ENCODE results near the gene FKBP2.

FKBP2 gene

DNA sequence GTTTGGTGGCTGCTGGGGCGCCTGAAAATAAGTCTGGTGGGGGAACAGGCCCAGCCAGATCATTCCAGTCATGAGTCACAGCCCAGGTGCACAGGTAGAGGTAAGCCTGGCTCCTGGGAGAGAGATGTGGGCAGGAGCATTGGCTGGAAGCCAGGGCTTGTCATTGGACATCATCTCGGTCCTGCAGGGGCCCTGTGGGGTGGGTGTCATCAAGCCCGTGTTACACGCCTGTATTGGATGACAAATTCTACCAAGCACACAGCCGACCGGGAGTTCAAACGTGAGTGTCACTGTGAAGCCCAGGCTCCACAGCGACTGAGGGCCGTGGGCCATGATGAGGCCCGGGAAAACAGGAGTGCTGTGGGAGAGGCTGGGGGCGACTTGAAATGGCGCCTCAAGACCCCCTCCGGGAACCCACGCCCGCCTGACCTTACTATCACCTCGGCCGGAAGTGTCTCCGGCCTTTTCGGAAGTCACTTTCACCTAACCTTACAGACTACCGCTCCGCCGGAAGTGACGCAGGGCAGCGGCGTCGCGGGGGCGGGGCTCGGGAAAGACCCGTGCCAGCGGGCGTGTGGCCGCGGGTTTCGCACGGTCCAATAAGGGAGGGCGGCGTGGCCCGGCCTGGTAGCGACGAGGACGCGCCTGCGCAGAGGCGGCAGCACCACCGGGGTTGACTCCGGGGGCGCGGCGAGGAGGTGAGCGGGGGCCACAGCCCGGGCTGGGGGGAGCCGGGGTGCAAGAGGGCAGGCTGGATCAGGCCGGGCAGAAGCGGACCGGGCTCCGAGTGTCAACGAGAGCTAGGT lies at the start of gene FKBP2:
TSS of gene FKBP2 (plus strand) at position 661 of the 806 bp plus-strand sequence. CDS start 1,293 bp downstream, outside the sequence.
- DNase-seq: peak; percentile 89

DNA sequence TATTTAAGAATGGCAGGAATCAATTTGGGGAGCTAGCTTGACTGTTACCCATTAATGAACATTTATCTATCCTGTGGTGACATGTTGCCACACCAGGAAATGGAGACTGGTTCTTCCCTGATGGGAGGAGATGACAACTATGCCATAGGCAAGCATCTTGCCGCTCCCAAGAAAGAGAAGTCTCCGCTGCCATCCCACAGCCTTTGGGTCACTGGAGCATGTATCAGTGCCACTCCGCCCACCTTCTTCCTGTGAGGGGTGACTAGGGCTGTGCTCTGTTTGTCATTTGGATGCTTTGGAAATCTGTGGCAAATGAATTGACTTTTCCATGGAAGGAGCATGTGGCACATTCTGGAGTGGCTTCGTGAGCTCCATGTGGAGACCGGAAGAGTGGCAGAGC lies 48.5 kb upstream of the FKBP2 start:
- no peak for DNase-seq

DNA sequence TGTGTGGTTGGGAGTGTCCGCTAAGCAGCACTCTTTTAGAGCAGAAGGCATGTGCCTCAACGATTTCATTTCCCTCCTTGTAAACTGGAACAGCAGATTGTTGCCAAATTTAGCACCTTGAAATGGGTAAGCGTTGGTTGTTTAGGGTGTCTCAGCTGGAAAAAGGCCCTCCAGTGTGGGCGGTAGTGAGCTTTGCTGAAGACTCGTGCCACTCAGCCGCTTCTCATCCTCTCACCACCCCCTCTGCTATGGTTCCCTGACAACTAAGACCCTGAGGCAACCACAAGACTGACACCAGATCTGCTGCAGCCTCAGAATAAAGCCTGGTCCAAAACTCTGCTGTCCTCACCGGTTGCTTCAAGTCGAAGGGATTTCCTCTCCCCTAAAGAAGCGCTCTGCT lies 44.3 kb upstream of the FKBP2 start:
- DNase-seq: no peak

DNA sequence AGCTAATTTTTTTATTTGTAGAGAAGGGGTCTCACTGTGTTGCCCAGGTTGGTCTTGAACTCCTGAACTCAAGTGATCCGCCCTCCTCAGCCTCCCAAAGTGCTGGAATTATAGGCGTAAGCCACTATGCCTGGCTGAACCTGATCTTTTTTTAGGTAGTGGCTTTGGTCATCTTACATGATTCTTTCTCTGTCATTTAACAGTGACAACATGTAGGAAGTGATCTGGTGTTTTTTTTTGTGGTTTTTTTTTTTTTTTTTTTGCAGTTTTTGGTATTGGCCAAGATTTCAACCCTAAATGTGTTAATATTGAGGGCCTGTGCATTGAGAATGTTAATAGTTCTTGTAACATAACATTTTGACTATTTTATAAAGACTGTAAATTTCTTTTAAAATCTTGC lies 42.4 kb upstream of the FKBP2 start:
- DNase-seq: no peak

DNA sequence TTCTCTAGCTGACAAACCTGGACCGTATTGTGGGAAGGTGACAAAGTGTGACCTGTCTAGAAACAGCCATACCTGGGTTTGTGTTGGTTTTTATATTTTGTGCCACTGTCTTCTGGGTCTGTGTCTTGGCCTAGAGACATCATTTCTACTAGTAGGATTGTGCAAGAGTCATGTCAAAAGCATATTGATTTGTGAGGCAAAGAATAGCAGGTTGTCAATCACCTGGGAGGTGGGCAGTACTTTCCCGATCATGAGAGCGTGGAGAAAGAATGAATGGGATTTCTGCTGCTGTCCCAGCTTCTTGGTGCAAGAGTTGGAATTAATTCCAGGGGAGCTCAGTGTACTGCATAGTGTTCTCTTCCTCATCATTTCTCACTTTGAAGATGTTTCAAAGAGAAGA lies 39.4 kb upstream of the FKBP2 start:
- DNase-seq: no peak

DNA sequence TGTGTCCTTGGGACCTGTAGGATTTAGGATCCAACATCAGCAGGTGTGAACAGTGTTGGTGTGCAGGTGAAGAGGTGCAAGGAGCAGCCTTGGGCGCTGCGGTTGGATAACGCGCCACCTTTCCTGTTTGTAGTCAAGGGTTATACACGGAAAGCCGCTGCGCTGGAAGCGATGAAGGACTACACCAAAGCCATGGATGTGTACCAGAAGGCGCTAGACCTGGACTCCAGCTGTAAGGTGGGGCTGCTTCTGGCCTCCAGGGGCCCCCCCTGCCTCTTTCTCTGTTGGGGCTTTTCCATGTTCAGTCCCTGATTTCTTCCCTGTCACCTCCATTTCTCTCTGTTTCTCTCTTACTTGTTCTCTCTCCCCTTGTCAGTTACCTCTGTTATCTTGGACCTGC lies 37.9 kb upstream of the FKBP2 start:
- no peak for DNase-seq

DNA sequence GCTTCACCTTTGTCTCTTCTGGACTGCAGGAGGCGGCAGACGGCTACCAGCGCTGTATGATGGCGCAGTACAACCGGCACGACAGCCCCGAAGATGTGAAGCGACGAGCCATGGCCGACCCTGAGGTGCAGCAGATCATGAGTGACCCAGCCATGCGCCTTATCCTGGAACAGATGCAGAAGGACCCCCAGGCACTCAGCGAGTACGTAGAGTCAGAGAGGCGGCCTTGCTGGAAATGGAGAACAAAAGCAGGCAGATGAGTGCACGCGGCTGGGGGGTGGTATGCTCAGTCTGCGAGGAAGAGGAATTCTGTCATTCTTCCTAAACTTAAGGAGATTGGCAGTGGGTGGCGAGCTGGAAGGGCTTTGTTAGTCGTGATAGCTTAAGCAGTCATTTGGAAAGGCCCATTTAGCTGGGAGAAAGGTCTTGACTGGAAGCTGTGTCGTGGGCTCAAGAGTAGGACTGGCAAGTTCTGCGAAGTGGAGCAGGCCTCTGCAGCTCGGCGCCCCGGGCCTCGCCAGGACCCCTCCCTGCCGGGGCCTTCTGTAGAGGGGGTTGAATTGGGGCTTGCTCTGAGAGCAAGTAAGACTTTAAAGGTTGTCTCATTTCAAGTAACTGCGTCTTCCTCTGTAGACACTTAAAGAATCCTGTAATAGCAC lies 37.3 kb upstream of the FKBP2 start:
- DNase-seq: no peak

DNA sequence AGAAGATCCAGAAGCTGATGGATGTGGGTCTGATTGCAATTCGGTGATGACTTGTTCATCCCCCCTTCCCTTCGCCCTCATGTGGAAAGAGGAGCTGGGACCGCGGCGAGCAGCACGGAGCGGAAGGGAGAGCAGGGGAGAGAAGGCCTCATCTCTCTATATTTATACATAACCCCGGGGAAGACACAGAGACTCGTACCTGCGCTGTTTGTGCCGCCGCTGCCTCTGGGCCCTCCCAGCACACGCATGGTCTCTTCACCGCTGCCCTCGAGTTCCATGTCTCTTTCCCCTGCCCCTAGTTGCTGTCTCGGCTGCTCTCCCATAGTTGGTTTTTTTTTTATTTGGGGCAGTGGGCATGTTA lies 36.8 kb upstream of the FKBP2 start:
- no peak for DNase-seq

DNA sequence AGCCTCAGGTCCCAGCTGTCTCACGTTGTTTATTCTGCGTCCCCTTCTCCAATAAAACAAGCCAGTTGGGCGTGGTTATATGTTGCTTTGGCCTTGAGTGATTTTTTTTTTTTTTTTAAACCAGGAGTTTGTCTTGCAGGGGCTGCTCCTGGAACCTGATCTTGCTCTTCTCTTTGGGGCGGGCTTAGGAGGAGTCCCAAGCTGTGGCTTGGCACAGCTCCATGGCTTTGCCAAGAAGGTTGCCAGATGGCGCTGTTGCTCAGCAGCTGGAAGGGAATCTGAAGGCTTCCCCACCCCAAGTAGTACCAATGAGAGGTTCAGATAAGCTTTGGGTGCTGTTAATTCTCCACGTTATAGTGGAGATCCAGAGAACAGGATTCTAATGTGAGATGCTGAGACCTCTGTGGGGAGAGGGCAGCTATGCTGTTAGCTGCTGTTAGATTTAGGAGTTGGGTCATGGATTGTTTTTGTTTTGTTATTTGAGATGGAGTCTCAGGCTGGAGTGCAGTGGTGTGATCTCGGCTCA lies 36.4 kb upstream of the FKBP2 start:
- DNase-seq: peak; percentile 93

DNA sequence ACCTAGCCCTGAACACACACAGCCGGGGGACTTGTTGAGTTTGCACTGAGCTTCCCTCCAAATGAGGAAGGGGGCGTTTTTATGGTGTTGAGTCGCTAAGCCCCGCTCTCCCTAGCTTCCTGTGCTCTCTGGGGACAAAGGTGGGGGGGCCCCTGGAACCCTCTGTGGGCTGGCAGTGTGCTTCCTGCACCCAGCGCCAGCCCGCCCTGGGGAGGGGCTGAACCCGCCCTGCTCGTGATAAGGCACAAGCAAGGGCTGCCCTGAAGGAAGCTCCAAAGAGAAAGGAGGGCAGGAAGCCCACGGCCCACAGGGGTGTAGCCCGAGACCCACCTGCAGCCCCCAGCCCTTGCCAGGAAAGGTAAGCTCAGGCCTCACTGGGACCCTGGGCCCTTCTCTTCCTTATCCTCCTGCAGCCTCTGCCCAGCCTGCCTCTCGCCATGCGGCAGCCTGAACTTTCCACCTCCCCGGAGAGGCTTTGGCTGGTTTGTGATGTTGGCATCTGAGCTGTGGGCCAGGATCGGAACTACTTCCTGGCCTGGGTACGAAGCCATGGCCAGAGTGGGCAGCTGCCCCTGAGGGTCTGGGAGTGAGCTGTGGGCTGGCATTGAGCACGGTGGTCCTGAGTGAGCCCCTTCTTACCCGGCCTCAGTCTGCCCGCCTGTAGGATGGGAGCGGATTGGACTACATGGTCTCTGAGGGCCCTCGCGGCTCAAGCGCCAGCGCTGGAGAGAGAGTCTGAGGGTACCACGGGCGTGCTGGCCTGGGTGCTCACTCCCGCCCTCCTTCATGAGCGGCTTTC lies 34.2 kb upstream of the FKBP2 start, which contains the start of gene FERMT3:
TSS of gene FERMT3 (plus strand) at position 265 of the 799 bp plus-strand sequence. CDS start 644 bp downstream, outside the sequence.
- no peak for DNase-seq

DNA sequence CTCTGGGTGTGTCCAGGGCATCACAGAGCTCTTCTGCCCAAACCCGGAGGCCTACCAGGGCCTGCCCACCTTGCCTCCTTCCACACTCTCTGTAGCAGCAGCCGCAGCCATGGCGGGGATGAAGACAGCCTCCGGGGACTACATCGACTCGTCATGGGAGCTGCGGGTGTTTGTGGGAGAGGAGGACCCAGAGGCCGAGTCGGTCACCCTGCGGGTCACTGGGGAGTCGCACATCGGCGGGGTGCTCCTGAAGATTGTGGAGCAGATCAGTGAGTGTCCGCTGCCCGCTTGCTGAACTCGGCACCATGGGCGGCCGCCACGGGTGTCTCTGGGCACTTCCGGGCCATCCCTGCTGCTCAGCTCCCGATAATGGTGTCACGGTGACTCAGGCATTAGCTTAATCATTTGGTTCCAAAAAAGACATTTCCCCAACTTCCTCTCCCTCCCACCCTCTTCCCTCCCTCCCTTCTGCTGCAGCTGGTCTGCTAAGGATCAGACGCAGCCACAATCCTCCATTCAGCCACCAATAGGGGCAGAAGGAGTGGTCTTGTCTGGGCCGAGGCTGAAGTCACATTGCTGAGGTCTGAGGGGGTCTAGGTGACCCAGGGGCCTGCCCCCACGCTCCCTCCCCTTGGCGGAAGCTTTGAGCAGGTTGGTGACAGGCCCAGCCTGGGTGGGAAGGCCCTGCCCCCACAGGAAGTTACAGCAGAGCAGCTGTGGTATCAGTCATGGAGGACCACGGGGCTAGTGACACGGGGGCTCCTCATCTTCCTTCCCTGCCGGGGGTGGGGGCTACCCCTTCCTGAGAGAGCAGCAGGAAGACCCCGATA lies 33.4 kb upstream of the FKBP2 start:
- DNase-seq: no peak

DNA sequence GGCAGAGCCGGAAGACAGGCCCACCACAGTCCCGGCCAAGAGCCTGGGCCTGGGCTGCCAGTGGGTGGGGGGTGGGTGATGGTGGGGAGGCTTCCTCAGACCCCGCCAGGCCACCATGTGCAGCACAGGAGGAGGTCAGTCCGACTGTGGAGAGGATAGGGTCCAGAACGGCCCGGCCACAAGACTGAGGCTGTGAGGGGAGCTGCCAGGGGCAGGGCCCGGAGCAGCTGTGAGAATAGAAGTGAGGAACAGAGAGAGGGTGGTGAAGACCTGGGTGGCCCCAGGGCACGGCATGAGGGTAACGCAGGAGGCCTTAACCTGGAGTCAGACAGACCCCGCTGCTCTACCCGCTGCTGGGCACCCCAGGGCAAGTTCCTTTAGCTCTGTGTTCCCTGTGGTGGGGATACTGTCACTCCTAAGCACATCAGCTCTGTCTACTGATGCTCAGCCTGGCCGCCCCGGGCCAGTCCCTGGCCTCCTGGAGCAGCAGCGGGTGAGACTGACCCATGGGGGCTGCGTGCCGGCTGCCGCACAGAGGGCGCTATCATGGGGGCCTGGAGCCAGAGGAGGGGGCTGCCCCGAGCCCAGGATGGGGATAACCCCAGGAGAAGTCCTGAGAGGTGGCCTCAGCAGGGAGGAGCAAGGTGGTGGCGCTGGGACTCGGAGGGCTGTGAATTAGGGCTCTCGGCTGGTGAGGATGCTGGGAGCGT lies 32.7 kb upstream of the FKBP2 start:
- no peak for DNase-seq

DNA sequence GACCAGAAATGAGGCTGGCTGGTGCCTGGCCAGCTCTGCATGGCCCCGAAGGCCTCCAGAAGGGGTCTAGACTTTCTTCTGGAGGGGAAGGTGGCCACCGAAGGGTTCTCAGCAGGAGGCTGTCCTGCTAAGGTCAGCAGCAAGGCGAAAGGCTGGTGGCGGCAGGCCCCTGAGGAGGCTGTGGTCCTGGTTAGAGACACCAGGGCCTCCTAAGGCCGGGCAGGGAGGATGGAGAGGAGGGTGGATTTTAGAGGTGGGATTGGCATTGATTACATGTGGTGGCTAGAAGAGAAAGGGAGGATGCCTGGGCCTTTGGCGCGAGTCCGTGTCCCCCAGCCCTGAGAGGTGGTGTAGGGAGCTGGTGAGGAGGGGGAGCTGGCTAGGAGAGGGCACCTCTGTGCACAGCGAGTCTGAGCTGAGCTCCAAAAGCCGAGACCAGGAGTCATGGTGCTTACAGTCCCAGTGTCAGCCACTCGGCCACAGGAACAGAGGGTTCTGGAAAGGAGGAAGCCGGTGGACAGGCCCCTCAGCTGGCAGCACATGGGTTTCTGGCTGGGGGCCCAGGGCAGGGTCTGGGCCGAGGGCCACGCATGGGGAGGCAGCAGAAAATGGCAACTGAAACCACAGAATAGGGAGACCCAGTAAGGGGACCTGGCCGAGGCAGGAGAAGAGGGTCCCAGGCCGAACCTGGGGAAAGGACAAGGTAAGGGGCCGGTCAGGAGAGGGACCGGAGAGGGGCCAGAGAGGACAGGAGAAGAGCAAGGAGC lies 31.9 kb upstream of the FKBP2 start:
- no peak for DNase-seq

DNA sequence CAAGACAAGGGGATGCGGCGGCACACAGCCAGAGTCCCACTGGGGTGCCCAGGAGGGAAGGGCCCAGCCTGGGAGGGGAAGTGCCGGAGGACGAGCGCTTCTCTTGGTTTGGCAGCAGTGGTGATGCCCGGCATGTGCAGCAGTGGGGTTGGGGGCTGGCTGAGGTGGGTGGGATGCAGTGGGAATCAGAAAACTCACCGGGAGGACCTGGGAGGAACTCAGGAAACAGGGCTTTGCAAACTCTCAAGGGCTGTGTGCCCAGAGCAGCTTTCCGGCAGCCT lies 31.4 kb upstream of the FKBP2 start:
- DNase-seq: no peak

DNA sequence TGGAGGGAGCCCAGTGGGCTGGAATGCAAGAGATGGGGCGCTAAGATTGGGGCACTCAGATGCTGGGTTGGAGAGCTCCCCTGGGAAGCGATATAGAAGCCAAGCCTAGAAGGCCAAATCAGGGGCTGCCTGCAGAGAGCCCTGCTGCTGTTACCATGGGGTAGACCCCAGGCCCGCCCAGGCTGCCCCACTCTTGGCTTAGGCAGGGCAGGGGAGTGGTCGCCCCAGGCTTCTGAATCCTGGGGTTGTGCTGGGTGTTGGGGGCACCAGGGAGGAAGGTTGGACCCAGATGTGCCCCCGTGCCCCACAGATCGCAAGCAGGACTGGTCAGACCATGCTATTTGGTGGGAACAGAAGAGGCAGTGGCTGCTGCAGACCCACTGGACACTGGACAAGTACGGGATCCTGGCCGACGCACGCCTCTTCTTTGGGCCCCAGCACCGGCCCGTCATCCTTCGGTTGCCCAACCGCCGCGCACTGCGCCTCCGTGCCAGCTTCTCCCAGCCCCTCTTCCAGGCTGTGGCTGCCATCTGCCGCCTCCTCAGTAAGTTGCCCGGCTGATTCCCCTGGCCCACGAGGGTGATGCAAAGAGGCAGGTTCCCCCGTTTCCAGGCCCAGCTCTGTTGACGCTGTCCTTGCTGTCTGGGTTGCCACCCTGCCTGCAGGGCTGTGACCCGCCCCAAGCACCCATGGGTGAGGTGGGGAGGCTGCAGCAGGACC lies 30.4 kb upstream of the FKBP2 start:
- DNase-seq: no peak

DNA sequence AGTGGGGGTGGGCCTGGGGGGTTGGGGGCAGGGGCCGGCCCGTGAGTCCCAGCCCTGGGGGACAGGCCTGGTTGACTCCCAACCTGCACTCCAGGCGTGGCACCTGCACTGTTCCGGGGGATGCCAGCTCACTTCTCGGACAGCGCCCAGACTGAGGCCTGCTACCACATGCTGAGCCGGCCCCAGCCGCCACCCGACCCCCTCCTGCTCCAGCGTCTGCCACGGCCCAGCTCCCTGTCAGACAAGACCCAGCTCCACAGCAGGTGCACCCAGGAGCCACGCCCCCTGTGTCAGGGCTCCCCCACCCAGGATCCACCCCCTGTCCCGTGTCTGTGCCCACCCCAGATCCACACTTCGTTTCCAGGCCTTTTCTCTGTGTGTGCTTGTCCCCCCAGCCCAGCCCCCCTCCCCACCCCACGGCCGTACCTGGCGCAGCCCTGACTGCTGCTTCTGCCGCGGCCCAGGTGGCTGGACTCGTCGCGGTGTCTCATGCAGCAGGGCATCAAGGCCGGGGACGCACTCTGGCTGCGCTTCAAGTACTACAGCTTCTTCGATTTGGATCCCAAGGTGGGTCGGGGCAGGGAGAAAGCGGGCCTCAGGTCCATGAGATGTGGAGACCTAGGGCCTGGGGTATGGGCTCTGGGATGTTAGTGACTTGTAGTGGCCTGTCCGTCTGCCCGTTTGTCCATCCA lies 29.6 kb upstream of the FKBP2 start:
- no peak for DNase-seq

DNA sequence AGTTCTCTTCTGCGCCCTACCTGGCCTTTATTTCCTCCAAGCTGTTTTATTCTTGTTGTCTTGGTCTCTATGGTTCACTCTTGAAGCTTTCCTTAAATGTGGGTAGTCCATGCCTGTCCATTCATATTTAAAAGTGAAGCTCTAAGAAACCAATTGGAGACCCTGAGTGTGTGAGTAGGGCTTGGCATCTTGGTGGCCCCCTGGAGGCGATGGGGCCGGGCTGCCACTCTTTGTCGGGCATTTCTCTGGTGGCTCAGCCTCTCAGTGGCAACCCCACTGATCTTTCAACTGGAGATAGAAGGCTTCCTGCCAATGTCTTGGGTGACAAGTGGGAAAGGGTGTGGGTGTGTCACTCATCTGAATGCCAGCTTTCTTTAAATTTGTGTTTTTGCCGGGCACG lies 24.0 kb upstream of the FKBP2 start:
- DNase-seq: no peak

DNA sequence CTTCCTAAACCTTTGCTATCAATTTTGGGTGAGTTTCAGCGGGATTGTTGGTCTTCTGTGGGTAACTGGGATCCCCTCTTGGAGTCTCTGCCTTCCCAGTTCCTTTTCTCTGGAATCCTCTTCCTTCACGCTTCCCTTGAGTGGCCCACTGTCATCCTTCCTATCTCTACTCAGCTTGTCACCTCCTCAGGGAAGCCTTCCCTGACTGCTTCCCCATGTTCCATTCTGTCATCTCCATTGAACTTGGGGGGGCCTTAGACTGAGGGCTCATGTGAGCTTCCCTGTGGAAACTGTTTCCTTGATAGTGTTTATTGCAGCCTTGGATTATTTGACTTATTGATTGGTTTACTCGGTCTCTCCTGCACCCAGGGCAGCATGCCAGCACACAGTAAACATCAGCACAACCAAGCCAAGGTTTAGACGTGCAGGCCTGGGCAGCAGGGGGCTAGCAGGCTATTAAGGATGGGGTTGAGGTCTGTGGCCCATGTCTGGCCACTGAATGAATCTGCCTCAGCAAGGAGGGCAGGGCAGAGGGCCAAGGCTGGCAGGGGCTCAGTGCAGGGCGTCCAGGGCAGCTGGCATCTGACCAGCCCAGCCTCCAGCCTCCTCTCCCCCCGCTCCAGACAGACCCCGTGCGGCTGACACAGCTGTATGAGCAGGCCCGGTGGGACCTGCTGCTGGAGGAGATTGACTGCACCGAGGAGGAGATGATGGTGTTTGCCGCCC lies 22.1 kb upstream of the FKBP2 start:
- no peak for DNase-seq

DNA sequence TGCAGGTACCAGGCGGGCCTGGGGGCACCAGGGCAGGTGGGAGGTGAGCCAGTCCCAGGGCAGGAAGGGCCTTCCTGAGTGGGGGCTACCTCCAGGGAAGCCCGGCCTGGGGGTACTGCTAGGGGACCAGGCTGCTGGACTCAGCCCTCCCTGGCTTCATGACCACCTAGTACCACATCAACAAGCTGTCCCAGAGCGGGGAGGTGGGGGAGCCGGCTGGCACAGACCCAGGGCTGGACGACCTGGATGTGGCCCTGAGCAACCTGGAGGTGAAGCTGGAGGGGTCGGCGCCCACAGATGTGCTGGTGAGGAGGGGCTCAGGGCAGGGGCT lies 21.6 kb upstream of the FKBP2 start:
- no peak for DNase-seq
